Activated gamma-delta T cell treated with anti-CD3 and anti-CD28 coated beads, Interleukin-2, amount 50 U/mL, for 16 hours (primary cell): ENCODE data around the gene VAV3.
"Not testable (repeated sequence)": the region's sequence is repeated elsewhere in the genome, so short reads cannot be mapped to it uniquely, and the experiment has no call there.

Source experiments
- DNase-seq: peaks from one replicate; pipeline ENCODE4 v3.0.0-alpha.2; 2020; ENCODE audit warnings: low read depth

VAV3 gene

DNA sequence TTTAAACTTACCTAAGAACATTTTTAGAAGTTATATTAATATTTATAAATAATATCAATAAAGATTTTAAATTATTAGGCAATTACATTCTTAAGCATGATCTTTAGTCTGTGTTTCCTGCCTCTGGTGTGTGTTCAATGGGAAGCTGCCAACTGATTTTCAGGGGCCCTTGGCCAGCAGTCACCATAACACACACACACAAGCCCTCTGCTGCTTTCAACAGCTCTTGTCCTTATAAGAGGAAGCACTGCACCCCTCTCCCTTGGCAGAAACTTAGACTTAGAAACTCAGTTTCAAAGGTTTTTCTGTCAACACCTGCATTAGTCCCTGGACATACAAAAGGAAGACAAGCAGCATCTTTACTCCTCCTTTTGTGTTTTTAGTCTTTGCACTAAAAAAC is 81.4 kb downstream of the VAV3 start:
- DNase-seq: no peak

DNA sequence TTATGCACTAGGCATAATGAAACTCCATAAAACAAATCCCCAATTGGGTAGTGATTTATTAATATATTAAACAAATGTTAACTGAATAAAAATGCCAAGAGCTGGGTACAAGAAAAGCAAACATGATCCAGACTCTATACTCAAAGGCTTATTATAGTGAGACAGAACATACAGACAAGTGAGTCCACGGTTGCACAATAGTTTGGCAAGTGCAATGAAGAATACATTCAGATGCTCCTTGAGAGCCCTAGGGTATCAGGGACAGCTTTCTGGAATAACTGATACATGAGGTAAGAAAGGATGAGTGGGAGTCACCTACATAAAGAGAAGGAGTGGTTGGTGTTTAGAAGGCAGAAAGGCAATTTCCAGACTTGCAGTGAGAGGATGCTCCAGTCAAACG is 85.1 kb downstream of the VAV3 start:
- no peak for DNase-seq

DNA sequence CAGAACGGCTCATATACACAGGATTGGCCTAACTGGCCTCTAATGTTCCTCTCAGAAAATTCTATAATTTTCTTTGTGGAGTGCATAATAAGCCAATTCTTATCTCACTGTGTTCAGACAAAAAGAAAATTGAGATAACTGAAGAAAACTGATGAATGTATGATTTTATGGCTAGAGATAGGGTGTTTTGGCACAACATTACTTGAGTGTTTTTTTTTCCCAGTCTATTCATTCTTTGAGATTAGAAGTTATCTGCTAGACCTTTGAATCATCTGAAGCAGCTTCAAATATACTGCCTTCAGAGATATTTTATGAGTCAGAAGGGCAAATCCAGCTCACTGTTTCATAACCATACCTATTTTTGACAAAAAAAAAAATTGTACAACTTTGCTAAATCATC is 85.6 kb downstream of the VAV3 start:
- no peak for DNase-seq

DNA sequence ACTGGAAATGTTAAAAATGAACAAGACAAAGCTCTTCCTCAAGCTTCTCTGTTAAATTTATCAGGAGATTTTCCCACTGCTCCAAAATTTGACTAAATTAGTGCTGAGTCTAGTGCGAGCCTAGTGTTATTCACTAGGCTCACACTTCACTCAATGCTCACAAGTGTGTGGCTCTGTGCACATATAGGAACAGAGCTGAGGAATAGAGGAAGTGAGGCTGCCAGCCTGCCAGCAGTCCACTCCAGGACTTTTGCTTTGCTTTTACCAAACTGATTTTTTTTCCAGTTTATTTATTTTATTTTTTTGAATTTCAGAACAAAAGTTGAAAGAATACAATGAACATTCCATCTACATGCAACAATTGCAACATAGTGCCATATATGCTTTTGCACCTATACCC is 87.2 kb downstream of the VAV3 start:
- no peak for DNase-seq

DNA sequence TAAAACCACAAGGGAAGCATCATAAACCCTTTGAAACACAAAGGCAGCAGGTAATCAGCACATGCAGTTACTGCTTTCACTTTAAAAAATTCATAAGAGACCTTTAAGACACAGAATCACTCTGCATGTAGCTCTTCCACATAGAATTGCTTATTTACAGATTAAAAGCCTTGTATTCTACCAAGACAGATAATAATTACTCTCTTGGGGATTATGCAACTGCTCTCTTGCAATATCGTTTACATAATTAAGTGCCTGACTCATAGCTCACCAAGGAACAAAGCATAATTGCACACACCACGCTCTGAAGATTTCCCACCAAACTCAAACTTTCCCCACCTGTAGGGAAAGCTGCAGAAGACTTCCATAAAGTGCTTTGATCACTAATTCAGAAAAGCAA is 87.9 kb downstream of the VAV3 start:
- DNase-seq: no peak

DNA sequence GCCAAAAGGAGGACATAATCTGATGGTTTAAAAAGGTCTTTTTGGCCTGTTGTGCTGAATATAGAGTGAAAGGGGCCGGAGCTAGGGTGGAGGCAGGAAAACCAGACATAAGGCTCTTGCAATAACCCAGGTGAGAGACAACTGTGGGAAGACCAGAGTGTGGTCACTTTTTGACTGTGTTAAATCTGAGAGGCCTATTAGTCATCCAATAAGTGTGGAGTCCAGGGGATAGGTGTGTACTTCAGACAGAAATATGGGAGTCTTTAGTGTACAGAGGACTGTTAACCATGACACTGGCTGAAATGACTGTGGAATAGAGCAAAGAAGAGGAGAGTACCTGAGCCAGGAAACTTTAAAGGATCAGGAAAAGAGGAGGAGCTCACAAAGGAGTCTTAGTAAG is 89.3 kb downstream of the VAV3 start:
- no peak for DNase-seq

DNA sequence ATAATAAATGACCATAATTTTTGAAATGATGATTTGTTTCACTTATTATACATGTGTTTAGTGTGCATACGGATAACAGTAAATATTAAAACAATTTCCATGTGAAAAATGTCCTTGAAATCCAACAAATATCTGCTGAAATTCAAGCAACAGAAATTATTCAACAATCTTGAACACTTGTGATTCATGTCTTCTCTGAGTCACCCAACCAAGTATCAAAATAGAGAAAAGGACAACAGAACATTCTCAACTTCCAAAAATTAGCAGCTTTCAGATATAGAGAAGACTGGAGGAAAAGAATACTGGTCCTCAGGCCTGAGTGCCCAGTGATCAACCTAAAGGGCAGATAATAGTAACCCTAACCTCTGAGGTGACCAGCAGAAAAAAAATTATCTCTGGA is 90.8 kb downstream of the VAV3 start:
- DNase-seq: no peak

DNA sequence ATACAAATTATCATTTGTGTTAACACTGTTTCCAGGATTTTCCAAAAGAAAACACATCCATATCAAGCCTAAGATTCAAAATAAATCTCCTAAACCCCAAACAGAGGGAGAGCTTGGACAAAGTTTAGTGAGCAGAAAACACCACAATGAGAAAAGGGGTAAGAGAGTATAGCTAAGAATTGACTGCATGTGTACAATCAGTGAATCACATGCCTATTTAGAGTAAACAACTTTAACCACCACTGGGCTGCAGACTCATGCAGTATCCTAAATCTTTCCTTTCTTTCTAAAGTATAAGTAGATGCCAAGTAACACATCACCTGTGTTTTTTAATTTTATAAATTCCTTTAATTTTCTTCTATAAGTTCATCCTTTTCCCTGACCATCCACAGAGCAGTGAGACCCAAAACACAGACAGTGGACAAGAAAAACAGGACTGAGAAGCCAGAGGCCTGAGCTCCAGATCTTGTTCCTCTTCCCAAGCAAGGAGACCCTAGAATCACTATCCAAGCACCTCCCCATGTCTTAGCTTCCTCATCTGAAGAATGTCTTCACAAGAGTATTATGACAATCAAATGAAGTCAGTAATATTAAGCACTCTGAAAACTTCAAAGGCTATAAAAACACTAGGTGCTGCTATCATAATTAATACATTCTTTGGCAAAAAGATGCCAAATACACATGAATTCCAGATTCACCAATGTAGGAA is 93.1 kb downstream of the VAV3 start:
- DNase-seq: no peak

DNA sequence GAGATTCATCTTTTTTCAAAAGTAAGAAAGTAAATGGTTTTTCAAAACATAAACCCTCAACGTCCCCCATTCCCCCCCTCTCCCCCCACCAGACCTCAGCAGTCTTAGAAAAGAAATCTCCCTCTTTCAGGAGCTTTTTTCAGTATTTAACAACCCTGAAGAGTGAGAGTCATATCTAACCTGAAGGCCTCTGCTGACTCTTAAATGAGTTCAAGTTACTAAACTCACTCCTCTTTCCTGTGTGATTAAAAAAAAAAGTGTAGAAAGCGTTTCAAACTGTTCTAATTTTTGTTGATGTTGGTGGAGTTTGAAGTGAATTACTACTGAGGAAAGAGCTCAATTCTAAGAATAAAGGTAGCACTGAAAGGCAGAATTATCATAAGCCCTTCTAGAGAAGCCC is 93.7 kb downstream of the VAV3 start:
- DNase-seq: no peak

DNA sequence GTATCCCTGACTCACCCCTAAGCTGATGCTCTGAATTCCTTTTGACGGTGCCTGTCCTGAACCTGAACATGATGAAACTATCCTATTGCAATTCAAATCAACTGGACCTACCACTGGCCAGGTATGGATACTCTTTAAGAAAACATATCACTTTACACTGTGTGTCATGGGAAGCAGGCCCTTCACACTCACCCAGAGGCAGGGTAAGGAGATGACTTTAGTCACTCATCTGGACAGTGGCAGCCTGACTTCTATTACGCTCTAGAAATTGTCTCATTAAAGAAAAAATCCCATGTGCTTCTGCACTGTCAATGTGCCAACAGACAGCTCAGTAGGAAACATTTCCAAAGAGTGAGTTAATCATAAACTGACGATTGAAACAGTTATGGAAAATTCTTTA is 94.3 kb downstream of the VAV3 start:
- DNase-seq: no peak

DNA sequence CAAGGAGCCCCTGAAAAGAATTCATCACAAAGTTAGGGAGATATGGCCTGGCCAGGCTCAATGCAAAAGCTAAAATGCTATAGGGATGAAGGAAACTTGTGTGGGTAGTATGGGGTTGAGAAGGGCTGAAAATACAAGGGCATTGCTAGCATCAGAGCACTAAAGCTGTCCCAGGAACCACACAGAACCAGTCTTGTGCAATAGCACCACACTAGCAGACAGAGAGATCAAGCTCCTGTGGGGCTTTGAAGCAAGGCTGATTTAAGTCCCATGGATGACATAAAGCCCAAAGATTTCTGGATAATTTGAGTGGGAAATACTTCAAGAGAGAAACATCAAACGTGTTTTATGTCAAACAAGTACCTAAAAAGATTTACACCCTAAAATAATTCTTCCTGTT is 97.1 kb downstream of the VAV3 start:
- DNase-seq: no peak

DNA sequence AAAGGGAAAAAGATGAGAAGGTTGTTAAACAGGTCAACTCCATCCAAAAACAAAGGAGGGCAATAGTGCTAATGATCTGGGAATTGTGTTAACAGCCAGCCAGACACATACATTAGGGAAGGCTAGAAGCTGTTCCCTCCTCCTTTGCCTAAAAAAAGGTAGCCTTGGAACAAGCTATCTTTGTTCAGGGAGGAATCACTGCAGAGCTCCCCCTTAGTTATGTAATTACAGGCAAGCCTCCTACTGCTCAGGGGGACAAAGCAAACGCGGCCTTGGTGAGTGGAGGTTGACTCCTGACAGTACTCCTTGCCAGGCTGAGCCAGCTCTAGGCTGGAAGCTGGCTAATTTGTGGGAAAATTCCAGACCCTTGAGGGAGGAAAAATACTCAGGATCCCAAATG is 97.6 kb downstream of the VAV3 start:
- no peak for DNase-seq

DNA sequence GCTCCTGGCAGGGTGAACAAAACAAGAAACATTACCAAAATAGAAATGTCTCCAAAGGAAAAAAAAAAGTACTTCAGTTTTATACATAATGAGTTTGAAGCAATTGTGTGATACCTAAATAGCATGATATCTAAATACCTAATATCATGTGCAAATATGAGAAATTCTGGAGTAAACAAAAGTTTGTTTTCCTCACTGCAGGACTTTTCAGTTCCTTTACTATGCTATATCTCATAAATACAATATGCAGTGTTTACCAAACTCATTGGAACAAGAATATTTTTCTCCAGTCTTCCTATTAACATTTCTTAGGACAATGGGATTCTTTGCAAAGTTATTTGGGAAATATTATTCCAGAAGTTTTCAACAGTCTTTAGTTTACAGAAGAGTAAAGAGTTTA is 98.1 kb downstream of the VAV3 start:
- no peak for DNase-seq

DNA sequence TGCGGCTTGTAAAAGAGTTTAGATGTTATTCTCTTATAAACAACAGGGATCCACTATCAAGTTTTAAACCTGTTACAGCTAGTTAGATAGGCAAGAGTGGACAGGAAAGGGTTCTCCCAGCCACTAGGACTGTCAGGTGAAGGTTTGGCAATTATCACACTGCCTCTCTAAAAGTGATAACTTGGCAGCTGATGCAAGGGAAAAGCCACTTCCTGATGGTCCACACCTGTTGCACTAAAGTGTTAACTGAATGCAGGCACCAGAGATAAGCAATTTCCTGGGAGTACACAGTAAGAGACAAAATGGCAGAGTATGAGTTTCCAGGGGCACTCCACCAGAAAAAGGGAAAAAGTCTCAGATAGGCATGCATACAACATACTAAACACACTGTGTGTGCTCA is 99.4 kb downstream of the VAV3 start:
- DNase-seq: no peak

DNA sequence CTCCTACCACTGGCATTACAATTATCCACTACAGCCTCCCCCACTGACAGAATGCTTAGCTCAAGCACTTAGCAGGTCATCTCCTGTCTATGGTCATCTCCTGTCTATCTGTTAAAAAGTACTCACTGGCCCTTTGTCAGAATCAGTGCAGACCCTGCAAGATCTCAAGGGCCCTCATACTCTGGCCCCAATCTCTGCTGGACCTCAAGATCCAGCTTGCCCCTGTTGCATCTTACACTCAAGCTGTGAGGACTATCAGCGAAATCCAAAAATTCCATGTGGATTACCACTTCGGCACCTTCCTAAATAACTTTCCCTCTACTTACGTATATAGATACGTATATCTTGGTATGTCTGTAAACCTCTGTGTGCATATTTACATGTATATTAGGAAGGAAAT is 101.6 kb downstream of the VAV3 start:
- no peak for DNase-seq

DNA sequence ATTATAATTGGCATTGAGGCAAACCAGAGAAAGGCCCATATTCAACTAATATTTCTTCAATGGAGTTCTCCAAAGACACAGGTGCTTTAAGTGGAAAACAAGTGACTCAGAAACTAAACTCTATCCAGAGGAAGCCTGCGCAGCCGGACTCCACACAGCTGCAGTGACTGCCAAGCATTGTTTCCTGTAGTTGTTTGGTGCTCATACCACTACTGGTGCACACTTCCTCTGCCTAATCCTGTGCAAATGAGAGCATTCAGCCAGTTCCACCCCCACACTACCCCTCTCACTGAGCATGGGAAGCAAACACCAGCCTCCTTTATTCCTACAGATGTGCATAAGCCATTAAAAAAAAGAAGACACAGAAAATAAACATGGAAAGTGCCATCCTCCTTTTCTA is 102.9 kb downstream of the VAV3 start:
- no peak for DNase-seq

DNA sequence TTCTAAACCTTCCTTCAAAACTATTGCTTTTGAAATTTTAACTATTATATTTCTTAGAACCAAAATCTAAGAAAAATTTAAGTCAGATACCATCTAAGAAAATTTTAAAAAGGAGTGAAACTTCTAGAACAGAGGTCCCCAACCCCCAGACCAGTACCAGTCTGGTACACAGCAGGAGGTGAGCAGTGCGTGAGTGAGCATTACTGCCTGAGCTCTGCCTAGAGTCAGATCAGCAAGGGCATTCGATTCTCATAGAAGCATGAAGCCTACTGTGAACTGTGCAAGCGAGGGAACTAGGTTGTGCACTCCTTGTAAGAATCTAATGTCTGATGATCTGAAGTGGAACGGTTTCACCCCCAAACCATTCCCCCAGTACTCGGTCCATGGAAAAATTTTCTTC is 106.7 kb downstream of the VAV3 start:
- no peak for DNase-seq

DNA sequence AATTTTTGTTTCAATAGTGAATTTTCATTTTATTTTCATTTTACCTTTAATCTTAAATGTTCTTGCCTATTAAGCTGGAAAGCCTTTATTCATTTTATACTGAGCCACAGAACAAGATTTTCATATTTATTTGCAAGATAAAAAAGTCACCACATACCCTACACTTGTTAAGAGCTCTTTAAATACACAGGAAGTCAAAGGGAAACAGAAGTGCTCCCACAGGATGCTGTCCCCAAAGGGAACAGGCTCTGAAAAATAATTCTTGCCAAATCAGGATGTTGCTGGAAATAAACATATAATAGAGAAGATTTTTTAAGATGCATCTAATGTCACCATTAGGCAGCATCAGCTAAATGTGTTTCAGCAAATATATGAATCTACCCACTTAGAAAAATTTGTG is 113.6 kb downstream of the VAV3 start:
- no peak for DNase-seq

DNA sequence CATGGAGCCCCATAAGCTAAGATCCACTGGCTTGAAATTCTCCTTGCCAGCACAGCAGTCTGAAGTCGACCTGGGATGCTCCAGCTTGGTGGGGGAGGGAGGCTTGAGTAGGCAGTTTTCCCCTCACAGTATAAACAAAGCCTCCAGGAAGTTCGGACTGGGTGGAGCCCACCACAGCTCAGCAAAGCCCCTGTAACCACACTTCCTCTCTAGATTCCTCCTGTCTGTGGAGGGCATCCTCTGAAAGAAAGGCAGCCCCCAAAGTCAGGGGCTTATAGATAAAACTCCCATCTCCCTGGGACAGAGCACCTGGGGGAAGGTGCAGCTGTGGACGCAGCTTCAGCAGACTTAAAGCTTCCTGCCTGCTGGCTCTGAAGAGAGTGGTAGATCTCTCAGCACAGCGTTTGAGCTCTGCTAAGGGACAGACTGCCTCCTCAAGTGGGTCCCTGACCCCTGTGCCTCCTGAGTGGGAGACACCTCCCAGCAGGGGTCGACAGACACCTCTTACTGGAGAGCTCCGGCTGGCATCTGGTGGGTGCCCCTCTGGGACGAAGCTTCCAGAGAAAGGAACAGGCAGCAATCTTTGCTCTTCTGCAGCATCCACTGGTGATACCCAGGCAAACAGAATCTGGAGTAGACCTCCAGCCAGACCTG is 120.3 kb downstream of the VAV3 start:
- not testable (repeated sequence) for DNase-seq

DNA sequence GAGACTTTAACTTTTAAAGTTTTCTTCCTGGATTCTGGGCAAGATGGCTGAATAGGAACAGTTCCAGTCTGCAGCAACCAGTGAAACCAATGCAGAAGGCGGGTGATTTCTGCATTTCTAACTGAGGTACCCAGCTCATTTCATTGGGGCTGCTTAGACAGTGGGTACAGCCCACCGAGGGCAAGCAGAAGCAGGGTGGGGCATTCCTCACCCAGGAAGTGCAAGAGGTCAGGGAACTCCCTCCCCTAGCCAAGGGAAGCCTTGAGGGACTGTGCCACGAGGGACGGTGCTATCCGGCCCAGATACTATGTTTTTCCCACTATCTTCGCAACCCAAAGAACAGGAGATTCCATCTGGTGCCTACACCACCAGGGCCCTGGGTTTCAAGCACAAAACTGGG is 121.0 kb downstream of the VAV3 start:
- no peak for DNase-seq

DNA sequence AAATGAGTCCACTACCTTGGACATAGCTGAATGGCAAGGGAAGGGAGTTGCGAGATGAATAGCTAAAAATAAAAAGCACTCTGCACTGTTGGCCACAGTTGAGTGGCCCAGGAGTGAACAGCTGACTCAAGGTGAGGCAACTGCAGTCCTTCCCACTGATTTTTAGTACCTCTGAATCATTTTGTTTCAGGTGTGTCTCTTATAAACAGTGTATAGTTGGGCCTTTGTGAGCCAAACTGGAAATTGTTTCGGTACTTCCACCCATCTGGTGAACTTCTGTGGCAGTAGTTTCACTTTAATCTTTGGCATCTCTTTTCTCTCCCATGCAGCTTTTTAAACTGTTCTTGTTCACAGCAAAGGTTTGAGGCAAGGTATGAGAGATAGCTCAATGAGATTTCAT is 122.7 kb downstream of the VAV3 start:
- no peak for DNase-seq

DNA sequence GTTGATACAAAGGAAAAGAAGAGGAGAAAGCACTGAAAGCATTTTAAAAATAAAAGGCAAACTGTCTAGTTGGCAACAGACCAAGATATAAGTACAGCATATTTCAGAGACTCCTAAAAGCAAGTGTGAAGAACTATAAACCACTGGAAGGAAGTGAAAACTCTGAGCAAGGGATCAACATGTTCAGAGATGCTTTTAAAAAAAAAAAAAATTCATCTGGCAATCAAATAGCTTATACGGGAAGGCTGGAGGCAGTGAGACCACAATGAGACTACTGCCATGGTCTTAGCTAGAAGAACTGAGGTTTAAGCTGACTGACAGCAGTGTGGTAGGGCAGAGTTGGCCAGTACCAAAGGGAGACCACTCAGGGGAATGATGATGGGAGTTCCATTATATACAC is 124.3 kb downstream of the VAV3 start:
- no peak for DNase-seq

DNA sequence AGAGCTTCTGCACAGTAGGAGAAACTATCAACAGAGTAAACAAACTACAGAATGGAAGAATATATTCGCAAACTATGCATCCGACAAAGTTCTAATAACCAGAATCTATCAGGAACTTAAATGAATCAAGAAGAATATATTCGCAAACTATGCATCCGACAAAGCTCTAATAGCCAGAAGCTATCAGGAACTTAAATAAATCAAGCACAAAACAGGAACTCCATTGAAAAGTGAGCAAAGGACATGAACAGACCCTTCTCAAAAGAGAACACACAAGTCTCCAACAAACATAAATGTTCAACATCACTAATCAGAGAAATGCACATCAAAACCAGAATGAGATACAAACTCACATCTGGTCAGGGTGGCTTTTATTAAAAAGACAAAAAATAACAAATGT is 126.9 kb downstream of the VAV3 start:
- no peak for DNase-seq

DNA sequence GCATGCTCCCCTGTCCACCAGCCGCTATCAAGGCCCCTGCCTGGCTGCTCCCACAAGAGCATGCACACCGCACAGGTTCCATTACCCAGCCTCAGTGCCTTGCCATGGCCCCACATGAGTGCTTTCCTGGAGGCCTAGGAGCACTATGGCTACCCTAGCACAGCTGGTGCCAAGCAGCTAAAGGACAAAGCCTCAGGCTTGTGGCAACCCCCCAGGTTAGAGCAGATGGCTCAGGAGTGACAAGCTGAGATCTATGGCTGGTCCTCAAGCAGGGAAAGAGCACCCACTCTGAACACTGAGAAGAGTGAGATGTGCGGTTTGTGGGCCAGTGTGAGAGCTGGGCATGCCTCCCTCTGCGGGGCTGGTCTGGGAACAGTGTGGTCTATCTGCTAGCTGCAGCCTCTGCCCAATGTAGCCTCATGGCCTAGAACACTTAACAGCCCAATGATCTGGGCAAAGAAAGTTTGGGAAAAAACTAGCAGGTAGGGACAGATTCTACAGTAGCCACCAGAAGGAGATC is 129.8 kb downstream of the VAV3 start:
- no peak for DNase-seq
